DND-41 (cell line): ENCODE results near the gene SLC15A1.

Experiments
- ATAC-seq: fragments of 200-7000 bp; cut with Tn5 transposase; 3 replicates; pipeline ENCODE4 v1.9.1; 2021; ENCODE audit warnings: low read depth; ENCODE audit not compliant: insufficient read depth
- DNase-seq: peaks from one replicate; pipeline ENCODE4 v3.0.0-alpha.2; 2020
- H2AFZ ChIP-seq: 2 replicates; pipeline ENCODE4 v1.6.0; 2012; ENCODE audit warnings: low read depth, low read length
- H3K27ac ChIP-seq: 2 replicates; pipeline ENCODE4 v1.5.1; 2012; ENCODE audit warnings: low read length, inconsistent platforms
- H3K27me3 ChIP-seq: fragments of 200-600 bp; sonication (generic); 2 replicates; pipeline ENCODE4 v1.6.0; 2012; ENCODE audit warnings: low read length, mild to moderate bottlenecking, inconsistent platforms; ENCODE audit not compliant: insufficient read depth, poor library complexity
- H3K36me3 ChIP-seq: 2 replicates; pipeline ENCODE4 v1.5.1; 2012; ENCODE audit warnings: low read length, inconsistent platforms; ENCODE audit not compliant: insufficient read depth
- H3K4me1 ChIP-seq: 2 replicates; pipeline ENCODE4 v1.5.1; 2012; ENCODE audit warnings: mild to moderate bottlenecking, low read length; ENCODE audit not compliant: insufficient read depth
- H3K4me2 ChIP-seq: 2 replicates; pipeline ENCODE4 v1.6.0; 2012; ENCODE audit warnings: mild to moderate bottlenecking, moderate library complexity, low read length, inconsistent platforms; ENCODE audit not compliant: insufficient read depth
- H3K4me3 ChIP-seq, 2 experiments: fragments of 200-600 bp in 1 of 2; shearing (Covaris generic) in 1 of 2; 2 replicates each; pipeline ENCODE4 v1.5.1; 2012 to 2016; ENCODE audit warnings: inconsistent platforms in 2 of 2, low read length in 2 of 2, mild to moderate bottlenecking in 2 of 2, low read depth in 1 of 2, moderate library complexity in 1 of 2
- H3K79me2 ChIP-seq: 2 replicates; pipeline ENCODE4 v1.6.0; 2012; ENCODE audit warnings: low read length, inconsistent platforms; ENCODE audit not compliant: insufficient read depth
- H3K9ac ChIP-seq: 2 replicates; pipeline ENCODE4 v1.6.0; 2012; ENCODE audit warnings: low read depth, mild to moderate bottlenecking, inconsistent platforms, low read length, moderate library complexity
- H3K9me3 ChIP-seq: 2 replicates; pipeline ENCODE4 v1.5.1; 2012; ENCODE audit warnings: low read length, moderate library complexity, mild to moderate bottlenecking, inconsistent platforms; ENCODE audit not compliant: insufficient read depth, severe bottlenecking
- H4K20me1 ChIP-seq: 2 replicates; pipeline ENCODE4 v1.6.0; 2012; ENCODE audit warnings: low read length; ENCODE audit not compliant: insufficient read depth
- EZH2 ChIP-seq: IDR thresholded peaks from 3 replicates; pipeline ENCODE4 v1.6.1; 2012; ENCODE audit warnings: borderline replicate concordance, low read depth, mild to moderate bottlenecking, moderate library complexity, low read length, inconsistent platforms; ENCODE audit not compliant: severe bottlenecking
- TF ChIP-seq, protein P1 (sequence below): IDR thresholded peaks from 2 replicates; pipeline ENCODE4 v1.5.1; 2012; ENCODE audit warnings: borderline replicate concordance, low read length, moderate library complexity, mild to moderate bottlenecking; ENCODE audit not compliant: poor library complexity, severe bottlenecking; ENCODE audit errors: extremely low read depth

Gene SLC15A1

DNA sequence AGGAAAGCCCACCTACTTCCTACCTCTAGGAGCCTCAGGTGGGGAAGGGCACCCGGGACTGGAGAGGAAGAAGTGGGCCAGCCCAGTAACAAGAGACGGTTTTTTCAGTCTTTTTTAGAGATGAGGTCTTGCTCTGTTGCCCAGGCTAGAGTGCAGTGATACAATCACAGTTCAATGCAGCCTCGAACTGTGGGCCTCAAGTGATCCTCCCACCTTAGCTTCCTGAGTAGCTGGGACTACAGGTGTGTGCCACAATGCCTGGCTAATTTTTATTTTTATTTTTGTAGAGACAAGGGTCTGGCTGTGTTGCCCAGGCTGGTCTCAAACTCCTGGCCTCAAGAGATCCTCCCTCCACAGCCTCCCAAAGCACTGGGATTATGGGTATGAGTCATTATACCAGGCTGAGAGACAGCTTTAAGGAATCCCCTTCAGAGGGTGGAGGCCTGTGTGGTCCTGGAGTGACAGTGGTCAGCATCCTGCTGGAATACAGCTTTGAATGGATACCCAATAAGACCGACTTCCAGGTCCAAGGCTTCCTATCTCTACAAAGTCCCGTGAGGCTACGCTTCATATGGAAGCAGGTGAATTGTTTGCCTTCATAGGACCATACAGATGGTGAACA lies 63.0 kb downstream of the SLC15A1 start:
- Histone ChIP-seq H3K4me2 (no peak overlapping the region), H3K4me1 (no peaks in the 10 kb centered on the region), H4K20me1 (no peaks in the 10 kb centered on the region), H3K4me3 (no peak overlapping the region), H3K9me3 (no peaks in the 10 kb centered on the region), H3K27me3 (peaks cover 7% of the 10 kb centered on the region), H2AFZ (no peak overlapping the region), H3K9ac (no peak overlapping the region), H3K79me2 (no peaks in the 10 kb centered on the region), H3K27ac (no peak overlapping the region), H3K36me3 (no peaks in the 10 kb centered on the region)
- DNase-seq, result no peak
- TF ChIP-seq, protein P1, sequence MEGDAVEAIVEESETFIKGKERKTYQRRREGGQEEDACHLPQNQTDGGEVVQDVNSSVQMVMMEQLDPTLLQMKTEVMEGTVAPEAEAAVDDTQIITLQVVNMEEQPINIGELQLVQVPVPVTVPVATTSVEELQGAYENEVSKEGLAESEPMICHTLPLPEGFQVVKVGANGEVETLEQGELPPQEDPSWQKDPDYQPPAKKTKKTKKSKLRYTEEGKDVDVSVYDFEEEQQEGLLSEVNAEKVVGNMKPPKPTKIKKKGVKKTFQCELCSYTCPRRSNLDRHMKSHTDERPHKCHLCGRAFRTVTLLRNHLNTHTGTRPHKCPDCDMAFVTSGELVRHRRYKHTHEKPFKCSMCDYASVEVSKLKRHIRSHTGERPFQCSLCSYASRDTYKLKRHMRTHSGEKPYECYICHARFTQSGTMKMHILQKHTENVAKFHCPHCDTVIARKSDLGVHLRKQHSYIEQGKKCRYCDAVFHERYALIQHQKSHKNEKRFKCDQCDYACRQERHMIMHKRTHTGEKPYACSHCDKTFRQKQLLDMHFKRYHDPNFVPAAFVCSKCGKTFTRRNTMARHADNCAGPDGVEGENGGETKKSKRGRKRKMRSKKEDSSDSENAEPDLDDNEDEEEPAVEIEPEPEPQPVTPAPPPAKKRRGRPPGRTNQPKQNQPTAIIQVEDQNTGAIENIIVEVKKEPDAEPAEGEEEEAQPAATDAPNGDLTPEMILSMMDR, result no peak
- TF ChIP-seq EZH2, result no peak
- ATAC-seq, result no peak

GRCh38 chr13:98688373-98688772 lies 64.1 kb downstream of the SLC15A1 start:
- H3K36me3 ChIP-seq, result no peaks in the 10 kb centered on the region
- no peak overlapping the region for H3K4me3 ChIP-seq
- H2AFZ ChIP-seq, result no peak overlapping the region
- no peaks in the 10 kb centered on the region for H3K79me2 ChIP-seq
- ATAC-seq, result no peak
- no peaks in the 10 kb centered on the region for H3K9me3 ChIP-seq
- H3K4me2 ChIP-seq, result no peak overlapping the region
- no peaks in the 10 kb centered on the region for H3K4me1 ChIP-seq
- peaks cover 7% of the 10 kb centered on the region for H3K27me3 ChIP-seq
- no peak overlapping the region for H3K9ac ChIP-seq
- no peak for TF ChIP-seq EZH2
- TF ChIP-seq, protein P1, result no peak
- H3K27ac ChIP-seq, result no peak overlapping the region
- no peak for DNase-seq
- no peaks in the 10 kb centered on the region for H4K20me1 ChIP-seq

DNA sequence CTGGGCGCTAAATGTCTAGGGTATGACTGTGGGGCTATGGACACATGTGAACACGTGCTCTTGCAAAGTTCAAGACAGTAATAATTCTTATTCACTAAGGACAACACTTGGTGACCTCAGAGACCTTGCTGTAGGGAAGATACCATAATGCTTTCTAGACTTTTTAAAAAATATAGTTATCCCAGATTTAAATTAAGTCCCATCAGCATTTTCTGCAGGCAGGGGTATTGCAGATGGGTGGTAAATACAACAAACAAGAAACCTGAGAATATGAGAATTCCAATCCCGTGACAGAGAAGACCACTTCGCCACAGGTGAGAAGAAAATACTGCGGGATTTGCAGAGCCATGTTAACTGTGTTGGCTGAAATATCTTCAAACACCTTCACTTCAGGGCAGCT lies 65.2 kb downstream of the SLC15A1 start:
- no peak overlapping the region for H3K4me2 ChIP-seq
- no peaks in the 10 kb centered on the region for H3K9me3 ChIP-seq
- no peaks in the 10 kb centered on the region for H3K79me2 ChIP-seq
- H4K20me1 ChIP-seq, result no peaks in the 10 kb centered on the region
- no peak overlapping the region for H3K4me3 ChIP-seq
- no peak overlapping the region for H3K9ac ChIP-seq
- ATAC-seq (no peak), DNase-seq (no peak)
- no peak overlapping the region for H3K27ac ChIP-seq
- H3K4me1 ChIP-seq, result no peaks in the 10 kb centered on the region
- no peaks in the 10 kb centered on the region for H3K36me3 ChIP-seq
- TF ChIP-seq, protein P1, result no peak
- TF ChIP-seq EZH2, result no peak
- H3K27me3 ChIP-seq, result peaks cover 7% of the 10 kb centered on the region
- no peak overlapping the region for H2AFZ ChIP-seq
